Activated T-helper 1 cell treated with anti-CD3 and anti-CD28 coated beads, Interleukin-12 subunit alpha, Interleukin-12 subunit beta, Interleukin-2, Interleukin-4 antibody, amounts not matched to agents 30 ng/mL and 10 ng/mL and 1 ng/mL, durations not matched to agents 14 hours and 24 hours and 36 hours (primary cell): ENCODE data around the gene DGKG. TPM values are rescaled to one million over a fixed set of nuclear protein-coding genes. Genes with fewer than 3 reads are reported as not detected.
A peak's percentile ranks its signal among the peaks of the same experiment; 100 is the strongest.

Experiments
- DNase-seq: peaks from one replicate; pipeline ENCODE4 v3.0.0; 2021; ENCODE audit warnings: low spot score
- H3K27ac Mint-ChIP-seq: one replicate; pipeline ENCODE4 v1.8.0; 2021; ENCODE audit warnings: mild to moderate bottlenecking, mixed read lengths
- H3K27me3 Mint-ChIP-seq: one replicate; pipeline ENCODE4 v1.8.0; 2022; ENCODE audit warnings: mild to moderate bottlenecking, moderate library complexity, mixed read lengths; ENCODE audit not compliant: insufficient read depth
- H3K36me3 Mint-ChIP-seq: one replicate; pipeline ENCODE4 v1.8.0; 2021; ENCODE audit warnings: low read depth, mixed read lengths
- H3K4me1 Mint-ChIP-seq: one replicate; pipeline ENCODE4 v1.8.0; 2021; ENCODE audit warnings: low read depth, mixed read lengths
- H3K4me3 Mint-ChIP-seq: one replicate; pipeline ENCODE4 v1.8.0; 2021; ENCODE audit warnings: mild to moderate bottlenecking, moderate library complexity, mixed read lengths
- H3K9me3 Mint-ChIP-seq: one replicate; pipeline ENCODE4 v1.8.0; 2021; ENCODE audit warnings: mixed read lengths
- intact Hi-C: fragments of 100-400 bp; cut with micrococcal nuclease; formaldehyde crosslinking; loops from one replicate; pipeline ENCODE4 v1.15.1; 2024
- total RNA-seq: library from RNA; stranded (reverse); gene quantifications from 2 replicates; pipeline ENCODE4 v1.2.3, GENCODE V29; 2022

The DGKG gene
- total RNA-seq, 1 donor from 2014 or later = 0.26 TPM

DNA sequence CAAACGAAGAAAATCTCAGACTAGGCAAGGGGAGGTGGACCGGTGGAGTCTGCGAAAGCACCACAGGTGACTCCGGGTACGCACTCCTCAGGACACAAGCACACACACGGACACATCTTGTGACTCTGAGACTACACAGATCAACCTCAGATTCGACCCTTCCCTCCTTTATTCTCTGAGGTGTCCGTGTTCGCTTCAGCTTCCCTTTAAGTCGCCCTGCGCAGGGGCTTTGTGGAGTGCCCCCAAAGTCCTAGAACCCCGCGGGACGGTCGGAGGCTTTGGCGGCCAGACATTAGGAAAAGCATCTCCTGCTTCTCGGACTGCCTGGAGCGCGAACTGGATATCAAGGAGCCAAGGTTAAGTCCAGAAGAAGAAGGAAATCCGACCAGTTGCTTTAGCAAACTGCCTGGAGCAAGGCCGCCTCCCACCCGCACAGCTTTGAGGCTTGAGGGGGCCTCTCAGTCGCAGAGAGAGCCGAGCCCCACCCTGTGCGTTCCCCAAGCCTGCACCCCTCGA is 730 bp downstream of the DGKG start:
- Mint-ChIP-seq H3K4me3 (peak overlapping the region; percentile 13), H3K27me3 (peaks cover 45% of the 10 kb centered on the region), H3K36me3 (no peaks in the 10 kb centered on the region), H3K27ac (no peak overlapping the region), H3K4me1 (no peaks in the 10 kb centered on the region), H3K9me3 (no peaks in the 10 kb centered on the region)
- no peak for DNase-seq
- intact Hi-C loops = loop anchor here (5.0 kb wide), 1 partner anchor 254 kb away; the partner anchor contains the start of gene ETV5

DNA sequence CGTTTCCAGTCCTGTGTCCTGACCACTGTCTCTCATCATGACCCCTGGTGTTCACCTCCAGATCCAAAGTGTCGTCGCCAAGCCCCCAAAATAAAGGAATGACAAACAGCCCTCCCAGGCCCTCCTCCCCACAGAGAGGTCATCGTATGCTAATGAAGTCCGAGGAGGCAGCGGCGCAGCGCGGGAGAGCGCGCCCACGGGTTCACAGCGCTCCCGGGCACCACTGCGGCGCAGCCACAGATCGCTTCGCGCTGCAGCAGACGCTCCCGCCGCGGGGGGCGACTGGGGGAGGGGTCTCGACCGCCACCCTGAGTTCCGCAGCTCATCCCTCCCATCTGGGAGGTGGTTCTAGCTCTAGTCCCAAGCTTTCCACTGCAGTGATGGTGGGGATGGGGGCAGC is 1.3 kb downstream of the DGKG start:
- Mint-ChIP-seq H3K4me3 (no peak overlapping the region), H3K4me1 (no peaks in the 10 kb centered on the region), H3K27ac (no peak overlapping the region), H3K36me3 (no peaks in the 10 kb centered on the region), H3K9me3 (no peaks in the 10 kb centered on the region), H3K27me3 (peaks cover 48% of the 10 kb centered on the region)
- intact Hi-C loops = loop anchor here (5.0 kb wide), 1 partner anchor 253 kb away; the partner anchor contains the start of gene ETV5
- no peak for DNase-seq

DNA sequence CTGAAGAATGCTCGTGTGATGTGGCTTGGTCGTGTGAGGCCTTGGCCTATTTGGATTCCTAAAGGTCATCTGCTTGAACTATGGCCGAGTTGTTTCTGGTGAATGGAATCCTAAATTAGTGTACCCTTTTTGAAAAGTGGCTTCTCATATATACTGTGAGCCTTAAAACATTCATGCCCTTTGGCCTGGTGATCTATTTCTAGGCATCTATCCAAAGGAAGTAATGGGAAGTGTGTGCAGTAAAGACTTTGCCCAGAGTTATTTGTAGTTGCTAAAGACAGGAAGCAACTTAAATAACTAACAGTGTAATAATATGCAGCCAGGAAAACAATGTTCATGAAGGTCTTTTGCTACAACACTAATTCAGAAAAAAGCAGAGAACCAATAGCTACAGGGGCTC is 3.0 kb downstream of the DGKG start:
- Mint-ChIP-seq H3K27me3 (peaks cover 39% of the 10 kb centered on the region), H3K4me1 (no peaks in the 10 kb centered on the region), H3K36me3 (no peaks in the 10 kb centered on the region), H3K9me3 (no peaks in the 10 kb centered on the region), H3K4me3 (no peak overlapping the region), H3K27ac (no peak overlapping the region)
- no peak for DNase-seq
- intact Hi-C loops = no loop called here

DNA sequence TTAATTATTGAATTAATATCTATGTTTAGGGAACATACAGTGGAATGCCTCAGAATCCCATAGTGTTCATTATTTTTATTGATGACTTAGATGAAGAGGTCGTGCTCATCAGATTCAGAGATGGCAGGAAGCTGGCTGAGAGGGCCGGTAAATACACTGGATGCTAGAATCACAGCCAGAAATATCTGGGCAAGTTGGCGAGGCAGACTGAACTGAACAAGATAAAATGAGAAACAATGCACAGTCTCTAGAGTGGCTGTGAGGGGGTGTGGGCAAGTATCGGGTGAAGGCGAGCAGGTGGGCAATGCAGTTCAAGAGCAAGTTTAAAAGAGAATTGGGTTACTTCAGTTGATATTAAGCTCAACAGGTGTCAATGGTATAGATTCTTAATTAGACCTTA is 5.9 kb downstream of the DGKG start:
- no peak for DNase-seq
- Mint-ChIP-seq H3K36me3 (no peaks in the 10 kb centered on the region), H3K4me1 (no peaks in the 10 kb centered on the region), H3K27me3 (peaks cover 24% of the 10 kb centered on the region), H3K4me3 (no peak overlapping the region), H3K9me3 (no peaks in the 10 kb centered on the region), H3K27ac (no peak overlapping the region)
- intact Hi-C loops = no loop called here

DNA sequence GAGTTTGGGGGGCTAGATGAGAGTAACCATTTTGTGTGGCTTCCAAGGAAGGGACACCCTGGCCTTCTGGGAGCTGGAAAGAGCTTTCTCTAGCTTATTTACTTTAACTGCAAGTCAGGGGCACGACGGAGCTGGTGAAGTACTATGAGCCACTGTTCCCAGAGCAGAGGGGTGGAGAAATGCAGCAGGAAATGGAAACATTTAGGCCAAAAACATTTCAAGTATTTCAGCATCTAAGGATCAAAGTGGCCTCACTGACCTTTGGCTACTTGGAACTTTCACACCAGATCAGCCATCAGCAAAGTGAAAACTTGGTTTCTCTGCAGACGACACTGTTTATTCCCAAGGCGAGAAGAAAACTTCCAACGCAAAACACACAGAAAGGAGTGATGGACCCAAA is 7.9 kb downstream of the DGKG start:
- no peak for DNase-seq
- intact Hi-C loops = no loop called here
- Mint-ChIP-seq H3K36me3 (no peaks in the 10 kb centered on the region), H3K4me3 (no peak overlapping the region), H3K9me3 (no peaks in the 10 kb centered on the region), H3K27ac (no peak overlapping the region), H3K27me3 (peaks cover 9% of the 10 kb centered on the region), H3K4me1 (no peaks in the 10 kb centered on the region)

DNA sequence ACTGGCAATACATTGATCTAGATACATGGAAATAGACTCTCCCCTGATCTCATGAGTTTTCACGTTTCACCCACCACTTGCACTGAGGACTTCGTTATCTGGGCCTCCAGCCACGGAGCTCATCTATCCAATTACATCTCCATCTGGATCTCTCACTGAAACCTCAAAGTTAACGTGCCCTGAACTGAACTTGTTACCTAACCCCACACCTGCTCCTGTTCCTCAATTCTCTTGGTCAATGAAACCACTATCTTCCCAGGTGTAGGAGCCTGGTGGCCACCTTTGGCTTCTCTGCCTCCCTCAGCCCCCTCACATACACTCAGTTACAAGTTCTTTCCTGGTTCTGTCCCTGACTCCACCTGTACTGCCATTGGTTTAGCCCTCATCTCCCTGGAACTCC is 9.7 kb downstream of the DGKG start:
- no peaks in the 10 kb centered on the region for H3K36me3 Mint-ChIP-seq
- H3K9me3 Mint-ChIP-seq = no peaks in the 10 kb centered on the region
- no peak overlapping the region for H3K27ac Mint-ChIP-seq
- peaks cover 7% of the 10 kb centered on the region for H3K27me3 Mint-ChIP-seq
- no peak for DNase-seq
- intact Hi-C loops = no loop called here
- no peak overlapping the region for H3K4me3 Mint-ChIP-seq
- H3K4me1 Mint-ChIP-seq = no peaks in the 10 kb centered on the region

DNA sequence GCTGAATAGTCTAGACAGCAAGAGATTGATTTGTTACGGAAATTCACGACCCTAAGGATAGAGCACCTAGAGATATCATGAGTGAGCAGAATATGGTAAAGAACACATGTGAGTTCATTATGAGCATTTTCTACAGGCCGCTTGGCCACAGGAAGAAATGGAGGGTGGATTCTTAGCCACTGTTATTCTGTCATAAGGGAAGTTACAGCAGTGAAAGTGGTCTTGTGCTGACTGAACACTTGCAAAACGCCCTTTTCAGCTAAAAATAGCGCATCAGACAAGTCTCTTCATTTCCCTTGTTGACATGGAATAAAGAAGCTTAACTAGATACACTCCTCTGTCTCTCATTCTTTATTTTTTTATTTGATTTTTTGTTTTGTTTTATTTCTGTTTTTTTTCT is 19.8 kb downstream of the DGKG start:
- Mint-ChIP-seq H3K27me3 (peaks cover 15% of the 10 kb centered on the region), H3K9me3 (peaks cover 5% of the 10 kb centered on the region), H3K27ac (no peak overlapping the region), H3K4me1 (peaks cover 11% of the 10 kb centered on the region), H3K36me3 (no peaks in the 10 kb centered on the region), H3K4me3 (no peak overlapping the region)
- DNase-seq = no peak
- intact Hi-C loops = no loop called here

DNA sequence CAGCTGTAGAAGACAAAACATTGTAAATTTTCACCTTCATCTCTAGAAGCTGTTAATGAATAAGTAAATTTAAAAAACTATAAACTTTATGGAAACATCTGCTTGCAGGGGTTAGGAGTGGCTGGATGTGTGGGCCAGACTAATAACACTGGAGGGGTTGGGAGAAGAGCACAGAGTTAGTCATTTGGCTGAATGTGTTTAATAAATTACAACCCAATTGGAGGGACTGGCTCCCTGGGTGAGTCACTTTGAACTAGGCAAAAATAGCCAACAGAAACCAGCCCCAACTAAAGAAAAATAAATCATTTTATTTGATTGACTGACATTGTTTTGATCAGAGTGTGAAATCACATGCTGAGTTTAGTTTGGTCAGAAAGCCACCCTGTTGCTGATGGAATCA is 21.8 kb downstream of the DGKG start:
- H3K4me1 Mint-ChIP-seq = peaks cover 11% of the 10 kb centered on the region
- peaks cover 5% of the 10 kb centered on the region for H3K9me3 Mint-ChIP-seq
- H3K27ac Mint-ChIP-seq = no peak overlapping the region
- intact Hi-C loops = no loop called here
- peaks cover 19% of the 10 kb centered on the region for H3K27me3 Mint-ChIP-seq
- no peaks in the 10 kb centered on the region for H3K36me3 Mint-ChIP-seq
- DNase-seq = no peak
- H3K4me3 Mint-ChIP-seq = no peak overlapping the region

DNA sequence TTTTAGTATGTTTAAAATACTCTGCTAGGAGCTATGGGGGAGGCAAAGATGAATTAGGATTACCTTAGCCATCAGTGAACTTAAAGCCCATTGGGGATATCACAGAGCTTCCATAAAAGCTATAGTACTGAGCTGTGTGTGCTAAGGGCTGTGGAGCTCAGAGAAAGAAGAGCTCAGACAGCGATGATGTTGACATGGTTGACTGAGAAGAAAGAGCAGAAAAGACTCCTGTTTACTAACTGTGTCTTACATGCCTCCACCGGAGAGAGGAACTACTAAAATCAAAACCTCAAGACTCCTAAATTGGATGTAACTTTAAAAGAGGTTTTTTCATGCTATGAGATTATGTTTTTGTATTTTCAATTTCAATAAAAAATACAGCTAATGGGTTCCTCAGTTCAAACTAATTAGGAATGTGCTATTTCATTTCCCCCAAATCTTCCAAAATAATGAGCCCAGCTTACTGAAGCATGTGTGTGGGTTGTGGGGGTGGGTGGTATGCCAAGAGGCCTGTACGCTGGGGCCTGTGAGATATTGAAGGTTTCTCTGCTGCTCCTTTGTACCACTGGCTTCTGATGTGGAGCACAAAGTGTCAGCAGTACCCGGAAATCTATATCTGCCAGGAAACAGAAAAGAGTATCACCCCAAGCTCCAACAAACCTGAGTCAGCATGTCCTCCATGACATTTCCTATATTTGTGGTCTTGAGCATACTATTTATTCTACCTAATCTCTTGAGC is 22.7 kb downstream of the DGKG start:
- Mint-ChIP-seq H3K4me1 (peaks cover 11% of the 10 kb centered on the region), H3K4me3 (no peak overlapping the region), H3K27me3 (peaks cover 23% of the 10 kb centered on the region), H3K27ac (no peak overlapping the region), H3K9me3 (peaks cover 5% of the 10 kb centered on the region), H3K36me3 (no peaks in the 10 kb centered on the region)
- DNase-seq = no peak
- intact Hi-C loops = no loop called here

DNA sequence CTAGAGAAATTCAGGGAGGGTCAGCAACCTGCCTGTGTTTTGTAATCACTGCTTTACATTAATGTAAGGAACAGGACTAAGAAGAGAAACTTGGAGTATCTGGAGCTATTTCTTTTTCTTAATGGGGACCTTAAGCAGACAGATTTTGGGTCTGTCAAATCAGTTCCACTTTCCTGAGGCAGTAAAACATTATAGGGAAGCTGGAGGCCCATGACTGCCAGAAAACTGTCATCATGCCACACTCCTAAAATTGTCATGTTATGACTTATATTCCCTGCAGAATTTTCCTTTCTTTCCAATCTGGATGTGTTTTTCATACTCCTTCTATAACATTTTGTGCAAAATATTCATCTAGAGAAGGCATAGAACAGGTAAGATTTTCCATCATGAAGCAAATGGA is 28.8 kb downstream of the DGKG start:
- intact Hi-C loops = no loop called here
- DNase-seq = no peak
- H3K9me3 Mint-ChIP-seq = no peaks in the 10 kb centered on the region
- H3K4me1 Mint-ChIP-seq = no peaks in the 10 kb centered on the region
- H3K27ac Mint-ChIP-seq = no peak overlapping the region
- H3K4me3 Mint-ChIP-seq = no peak overlapping the region
- peaks cover 25% of the 10 kb centered on the region for H3K27me3 Mint-ChIP-seq
- no peaks in the 10 kb centered on the region for H3K36me3 Mint-ChIP-seq

DNA sequence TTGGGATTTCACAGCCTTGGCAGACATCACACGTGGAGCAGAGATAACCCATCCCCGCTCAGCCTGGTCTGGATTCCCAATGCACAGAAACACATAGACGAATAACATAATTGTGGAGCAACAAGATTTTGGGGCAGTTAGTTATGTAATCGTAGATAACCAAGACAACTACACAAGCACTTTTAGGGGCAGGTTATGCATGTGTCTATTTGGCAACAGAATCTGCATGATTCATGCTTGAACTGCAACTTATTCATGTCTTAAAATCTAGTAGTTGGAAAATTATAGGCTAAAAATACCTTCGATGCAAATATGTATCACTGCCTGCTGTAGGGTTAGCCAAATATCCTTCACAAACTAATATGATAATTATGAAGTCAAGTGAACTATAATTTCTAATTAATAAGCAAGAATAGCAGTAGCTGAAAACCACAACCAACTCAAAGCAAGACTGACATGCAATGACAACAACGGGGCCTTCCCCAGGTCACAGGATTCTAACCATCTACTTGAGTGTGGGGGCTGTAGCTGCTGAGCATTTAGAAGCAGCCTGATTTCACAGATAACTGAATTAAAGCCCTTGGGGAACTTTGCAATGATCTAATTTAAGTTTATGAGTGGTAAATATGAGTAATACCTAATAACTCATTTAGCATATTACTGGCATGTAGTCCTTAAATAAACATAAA is 31.1 kb downstream of the DGKG start:
- Mint-ChIP-seq H3K27ac (no peak overlapping the region), H3K36me3 (no peaks in the 10 kb centered on the region), H3K27me3 (peaks cover 12% of the 10 kb centered on the region)

DNA sequence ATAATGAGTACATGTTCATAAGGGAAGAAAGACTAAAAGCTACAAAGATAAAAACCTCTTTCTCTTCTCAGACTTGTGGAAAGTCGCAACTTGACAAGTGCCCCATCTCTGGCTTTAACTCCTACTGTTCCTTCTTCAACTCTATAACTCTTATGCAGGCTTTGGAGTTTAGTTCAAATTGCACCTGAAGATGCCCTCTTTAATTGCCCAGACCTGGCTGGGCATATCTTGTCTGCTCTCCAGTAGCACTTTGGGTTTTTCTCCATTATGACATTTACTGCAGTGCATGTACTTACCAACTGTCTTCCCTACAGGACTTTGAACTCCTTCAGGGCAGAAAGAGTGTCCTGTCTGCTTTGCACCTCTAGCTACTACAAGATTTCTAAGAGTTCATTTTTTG is 32.4 kb downstream of the DGKG start:
- H3K4me1 Mint-ChIP-seq = no peaks in the 10 kb centered on the region
- no peak for DNase-seq
- H3K9me3 Mint-ChIP-seq = no peaks in the 10 kb centered on the region
- intact Hi-C loops = no loop called here
- H3K36me3 Mint-ChIP-seq = no peaks in the 10 kb centered on the region
- H3K27me3 Mint-ChIP-seq = peaks cover 10% of the 10 kb centered on the region
- no peak overlapping the region for H3K4me3 Mint-ChIP-seq
- H3K27ac Mint-ChIP-seq = no peak overlapping the region

More for the DNA sequence above, 31.1 kb downstream of the DGKG start:
- no peak overlapping the region for H3K4me3 Mint-ChIP-seq
- intact Hi-C loops = no loop called here
- H3K9me3 Mint-ChIP-seq = no peaks in the 10 kb centered on the region
- no peak for DNase-seq
- no peaks in the 10 kb centered on the region for H3K4me1 Mint-ChIP-seq

DNA sequence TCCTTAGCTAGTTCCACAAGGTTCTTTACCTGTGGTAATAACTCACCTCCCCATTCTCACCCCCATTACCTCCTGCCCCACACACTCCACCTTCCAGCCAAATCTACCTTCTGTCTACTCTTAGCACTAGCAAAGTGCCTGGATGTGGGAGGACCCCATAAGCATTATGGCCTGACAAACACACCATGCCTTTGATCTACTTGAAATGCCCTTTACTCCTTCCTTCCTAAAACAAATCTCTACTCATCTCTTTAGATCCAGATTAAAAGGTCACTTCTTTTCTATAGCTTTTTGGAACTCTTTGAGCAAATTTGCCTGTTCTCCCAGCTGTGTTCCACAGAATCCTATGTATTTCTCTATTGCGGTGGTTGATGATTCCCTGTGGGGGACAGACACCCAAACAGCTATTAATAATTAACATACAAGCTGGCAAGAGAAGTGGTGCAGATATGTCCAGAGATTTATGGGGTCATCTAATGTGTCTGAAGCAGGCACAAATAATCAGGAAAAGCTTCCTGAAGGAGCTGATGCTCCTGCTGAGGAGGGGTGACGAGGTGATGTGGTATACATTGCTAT is 34.0 kb downstream of the DGKG start:
- Mint-ChIP-seq H3K4me3 (no peak overlapping the region), H3K4me1 (no peaks in the 10 kb centered on the region), H3K27me3 (peaks cover 5% of the 10 kb centered on the region), H3K36me3 (no peaks in the 10 kb centered on the region), H3K27ac (no peak overlapping the region), H3K9me3 (no peaks in the 10 kb centered on the region)
- intact Hi-C loops = no loop called here
- no peak for DNase-seq
